GM18517 (cell line): ENCODE measurements around the gene KCNJ14.
"Not testable (repeated sequence)": the region's sequence is repeated elsewhere in the genome, so short reads cannot be mapped to it uniquely, and the experiment has no call there.

Experiments
- ATAC-seq: cut with Tn5 transposase; IDR thresholded peaks from one replicate; pipeline ENCODE4 v1.9.1; 2021; ENCODE audit warnings: mild to moderate bottlenecking, moderate library complexity; ENCODE audit not compliant: unreplicated experiment

Gene KCNJ14

DNA sequence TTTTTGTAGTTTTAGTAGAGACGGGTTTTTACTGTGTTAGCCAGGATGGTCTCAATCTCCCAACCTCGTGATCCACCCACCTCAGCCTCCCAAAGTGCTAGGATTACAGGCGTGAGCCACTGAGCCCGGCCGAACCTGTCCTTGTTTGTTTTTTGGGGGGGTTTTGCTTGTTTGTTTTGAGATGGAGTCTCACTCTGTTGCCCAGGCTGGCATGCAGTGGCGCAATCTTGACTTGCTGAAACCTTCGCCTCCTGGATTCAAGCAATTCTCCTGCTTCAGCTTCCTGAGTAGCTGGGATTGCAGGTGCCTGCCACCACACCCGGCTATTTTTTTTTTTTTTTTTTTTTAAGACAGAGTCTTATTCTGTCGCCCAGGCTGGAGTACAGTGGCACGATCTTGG, 31.3 kb downstream of the KCNJ14 start:
- ATAC-seq, result not testable (repeated sequence)

DNA sequence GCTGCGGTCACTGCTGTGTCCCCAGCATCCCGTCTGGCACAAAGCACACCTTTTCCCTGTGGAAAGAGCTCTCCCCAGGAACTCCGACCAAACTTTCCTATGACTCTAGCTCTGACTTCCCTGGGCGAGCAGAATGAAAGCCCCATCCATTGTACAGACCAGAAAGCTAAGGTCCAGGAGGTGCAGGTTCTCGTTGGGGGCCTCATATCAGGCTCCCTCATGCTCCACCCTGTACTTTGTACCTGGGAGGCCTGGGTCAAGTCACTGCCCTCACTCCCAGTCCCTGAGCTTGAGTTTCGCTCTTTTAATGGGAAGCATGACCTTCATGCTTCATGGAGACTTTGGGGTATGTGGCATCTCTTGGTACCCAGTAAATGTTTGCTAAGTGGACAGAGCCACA, 32.2 kb downstream of the KCNJ14 start:
- ATAC-seq, result no peak

DNA sequence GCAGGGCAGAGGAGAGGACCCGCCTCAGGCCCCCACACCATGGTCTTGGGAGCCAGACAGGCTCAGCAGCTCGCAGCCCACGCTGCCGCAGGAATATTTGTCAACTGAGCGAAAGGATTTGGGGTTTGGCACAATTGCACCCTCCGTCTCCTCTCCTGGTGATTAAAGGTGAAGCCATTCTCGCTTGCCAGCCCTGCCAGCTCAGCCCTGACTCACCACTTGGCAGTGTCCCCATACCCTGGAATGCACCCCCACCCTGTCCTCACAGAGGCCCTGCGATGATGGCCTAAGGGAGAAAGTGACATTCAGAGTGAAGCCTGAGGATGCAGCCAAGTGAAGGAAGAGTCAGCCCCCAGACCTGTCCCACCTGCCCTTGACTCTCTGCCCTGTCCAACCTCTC, 32.6 kb downstream of the KCNJ14 start:
- no peak for ATAC-seq

DNA sequence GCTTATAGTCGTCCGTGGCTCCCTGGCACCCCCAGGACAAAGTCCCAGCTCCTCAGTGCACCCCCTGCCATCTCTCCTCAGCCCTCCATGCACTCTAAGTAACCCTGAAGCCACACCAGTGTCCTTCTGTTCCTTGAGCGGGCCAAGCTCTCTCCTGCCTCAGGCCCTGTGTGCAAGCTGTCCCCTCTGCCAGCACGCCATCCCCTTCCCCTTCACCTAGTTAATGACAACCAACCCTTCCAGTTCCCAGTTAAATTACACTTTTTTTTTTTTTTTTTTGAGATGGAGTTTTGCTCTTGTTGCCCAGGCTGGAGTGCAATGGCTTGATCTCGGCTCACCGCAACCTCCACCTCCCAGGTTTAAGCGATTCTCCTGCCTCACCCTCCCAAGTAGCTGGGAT, 33.1 kb downstream of the KCNJ14 start:
- not testable (repeated sequence) for ATAC-seq

DNA sequence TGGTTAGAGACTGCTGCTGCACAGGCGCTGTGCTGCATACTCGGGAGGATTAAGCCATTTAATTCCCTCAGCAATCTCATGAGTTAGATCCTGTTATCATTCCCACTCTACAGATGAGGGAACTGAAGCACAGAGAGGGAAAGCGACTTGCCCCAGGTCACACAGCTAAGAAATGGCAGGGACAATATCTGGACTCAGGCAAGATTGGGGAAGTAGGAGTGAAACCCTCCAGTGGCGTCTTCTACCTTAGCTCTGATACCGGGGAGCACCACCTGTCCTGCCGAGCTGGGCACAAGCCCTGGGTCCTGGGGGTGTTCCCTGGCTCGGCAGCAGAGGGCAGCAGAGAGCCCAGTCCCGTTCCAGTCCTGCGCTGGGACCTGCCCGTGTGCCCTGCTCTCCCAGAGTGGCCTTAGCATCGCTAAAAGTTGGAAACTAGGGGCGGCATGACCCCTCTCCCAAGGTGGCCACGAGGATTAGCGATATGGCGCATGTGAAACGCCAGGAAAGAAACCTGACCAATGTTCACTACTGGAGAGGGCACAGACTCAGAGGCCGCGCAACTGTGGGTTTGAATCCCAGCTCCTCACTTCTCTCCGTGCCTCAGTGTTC, 34.3 kb downstream of the KCNJ14 start:
- ATAC-seq, result no peak

DNA sequence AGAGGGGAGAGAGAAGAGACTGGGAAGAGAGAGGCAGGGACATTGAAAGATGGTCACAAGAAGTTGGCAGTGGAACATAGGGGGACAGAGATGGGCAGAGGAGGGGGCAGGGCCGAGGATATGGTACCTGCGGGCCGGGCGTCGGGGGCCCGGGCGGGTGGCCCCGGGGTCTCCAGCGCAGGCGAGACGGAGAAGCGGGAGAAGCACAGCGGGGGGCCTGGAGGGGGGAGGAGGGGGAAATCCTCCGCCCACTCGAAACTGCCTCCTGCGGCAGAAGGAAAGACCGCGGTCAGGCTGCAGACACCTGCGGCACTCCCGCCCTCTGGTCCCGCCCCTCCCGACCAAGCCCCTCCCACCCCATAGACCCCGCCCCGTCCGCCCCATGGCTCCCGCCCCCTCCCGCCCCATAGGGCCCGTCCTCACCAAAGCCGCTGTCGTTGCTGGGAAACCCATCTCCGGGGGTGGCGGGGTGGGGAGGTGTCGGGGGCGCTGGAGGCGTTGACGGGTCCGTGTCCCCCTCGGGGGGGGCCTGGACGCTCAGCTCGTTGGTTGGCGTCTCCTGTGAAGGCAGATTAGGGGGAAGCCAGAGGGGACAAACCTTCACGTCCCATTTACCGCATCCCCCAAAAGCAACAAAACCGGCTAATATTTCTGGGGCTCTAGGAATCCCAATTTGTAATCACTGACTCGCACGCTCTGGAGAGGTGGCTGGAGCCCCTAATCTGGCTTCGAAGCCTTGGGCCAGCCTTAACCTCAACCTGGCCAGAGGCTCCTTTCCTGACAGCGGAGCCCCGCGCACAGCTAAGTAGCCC, 35.8 kb downstream of the KCNJ14 start:
- no peak for ATAC-seq

DNA sequence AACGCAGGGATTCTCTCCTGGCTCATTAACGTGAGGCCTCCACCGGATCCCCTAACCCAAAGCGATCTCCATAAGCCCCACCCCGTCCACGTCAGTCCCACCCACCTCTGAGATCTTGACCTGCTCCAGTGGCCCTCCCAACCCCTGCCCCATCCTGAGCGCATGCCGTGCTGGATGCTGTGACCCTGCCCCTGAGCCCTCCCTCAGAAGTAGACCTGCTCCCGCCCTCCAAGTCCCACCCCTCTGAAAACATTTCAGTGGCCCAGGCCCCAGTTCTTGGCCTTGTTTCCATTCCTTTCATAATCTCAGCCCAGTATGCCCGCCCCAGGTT, 36.4 kb downstream of the KCNJ14 start:
- ATAC-seq, result no peak

DNA sequence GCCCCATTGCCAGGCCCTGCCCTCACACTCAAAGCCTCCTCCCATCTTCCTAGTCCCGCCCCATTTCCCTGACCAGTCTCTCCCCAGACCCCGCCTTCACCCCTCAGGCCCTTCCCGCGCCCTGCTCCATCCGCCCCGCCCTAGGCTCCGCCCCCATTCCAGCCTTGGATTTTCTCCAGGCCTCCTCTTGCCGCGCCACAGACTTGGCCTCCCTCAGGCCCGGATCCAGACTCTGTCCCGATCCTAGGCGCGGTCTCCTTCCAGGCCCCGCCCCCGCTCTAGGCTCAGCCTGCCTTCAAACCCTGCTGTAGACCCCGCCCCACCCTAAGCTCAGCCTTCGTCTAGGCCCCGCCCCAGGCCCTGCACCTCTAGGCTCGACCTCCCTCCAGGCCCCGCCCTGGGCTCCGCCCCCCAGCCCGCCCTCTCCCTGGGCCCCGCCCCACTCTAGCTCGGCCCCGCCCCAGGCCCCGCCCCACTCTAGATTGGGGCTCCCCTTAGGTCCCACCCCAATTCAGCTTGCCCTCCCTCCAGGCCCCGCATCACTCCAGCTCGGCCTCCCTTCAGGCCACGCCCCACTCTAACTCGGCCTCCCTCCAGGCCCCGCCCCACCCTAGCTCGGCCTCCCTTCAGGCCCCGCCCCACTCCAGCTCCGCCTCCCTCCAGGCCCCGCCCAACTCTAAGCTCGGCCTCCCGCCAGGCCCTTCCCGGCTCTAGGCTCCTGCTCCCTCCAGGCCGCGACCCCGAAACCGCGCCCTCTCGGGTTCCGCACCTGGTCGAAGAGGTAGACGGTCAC, 37.7 kb downstream of the KCNJ14 start:
- peak; percentile 69 for ATAC-seq

DNA sequence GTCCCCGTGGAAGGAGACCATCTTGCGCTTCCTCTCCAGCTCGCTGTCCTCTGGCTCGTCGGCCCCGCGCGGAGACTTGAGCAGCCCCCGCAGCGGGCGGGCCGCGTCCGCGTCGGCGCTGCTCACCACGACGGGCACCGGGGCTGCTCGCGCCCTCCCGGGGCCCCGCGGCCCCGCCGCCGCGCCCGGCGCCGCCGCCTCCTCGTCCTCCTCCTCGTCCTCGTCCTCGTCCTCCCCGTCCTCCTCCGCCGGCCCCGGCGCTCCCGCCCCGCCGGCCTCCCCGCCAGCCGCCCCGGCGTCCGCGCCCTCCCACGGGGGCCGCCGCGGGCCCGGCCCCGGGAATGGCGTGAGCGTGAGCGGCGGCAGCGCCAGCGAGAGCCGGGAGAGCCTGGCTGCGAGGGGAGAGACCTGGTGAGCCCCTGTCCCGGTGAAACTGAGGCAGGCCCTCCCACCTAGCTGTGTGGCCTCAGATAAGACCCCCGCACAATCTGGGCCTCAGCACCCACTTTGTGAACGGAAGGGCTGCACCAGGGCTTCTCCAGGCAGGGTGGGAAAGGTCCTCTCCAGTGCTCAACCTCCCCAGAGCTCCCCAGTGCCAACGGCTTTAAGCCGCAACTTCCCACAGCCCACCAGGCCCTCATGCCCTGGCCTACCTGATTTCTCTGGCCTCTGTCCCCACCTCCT, 38.5 kb downstream of the KCNJ14 start:
- ATAC-seq, result peak; percentile 18

DNA sequence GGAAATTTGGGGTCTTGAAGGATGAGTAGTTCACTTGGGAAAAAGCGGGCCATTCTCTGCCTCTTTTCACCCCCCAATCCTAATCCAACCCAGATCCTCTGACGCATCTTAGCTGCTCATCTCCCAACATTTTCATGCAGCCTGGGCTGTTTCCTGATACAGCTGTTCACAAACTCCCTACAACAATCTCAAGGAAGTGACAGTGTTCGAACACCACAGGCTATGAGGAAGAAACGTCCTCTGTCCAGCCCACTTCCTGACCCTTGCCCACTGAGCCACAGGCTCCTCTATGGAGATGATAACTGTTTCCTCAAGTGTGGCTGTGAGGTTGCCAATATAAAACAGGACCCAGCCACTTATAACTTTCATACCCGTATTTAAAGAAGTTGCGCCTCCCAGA, 40.0 kb downstream of the KCNJ14 start:
- ATAC-seq, result no peak

DNA sequence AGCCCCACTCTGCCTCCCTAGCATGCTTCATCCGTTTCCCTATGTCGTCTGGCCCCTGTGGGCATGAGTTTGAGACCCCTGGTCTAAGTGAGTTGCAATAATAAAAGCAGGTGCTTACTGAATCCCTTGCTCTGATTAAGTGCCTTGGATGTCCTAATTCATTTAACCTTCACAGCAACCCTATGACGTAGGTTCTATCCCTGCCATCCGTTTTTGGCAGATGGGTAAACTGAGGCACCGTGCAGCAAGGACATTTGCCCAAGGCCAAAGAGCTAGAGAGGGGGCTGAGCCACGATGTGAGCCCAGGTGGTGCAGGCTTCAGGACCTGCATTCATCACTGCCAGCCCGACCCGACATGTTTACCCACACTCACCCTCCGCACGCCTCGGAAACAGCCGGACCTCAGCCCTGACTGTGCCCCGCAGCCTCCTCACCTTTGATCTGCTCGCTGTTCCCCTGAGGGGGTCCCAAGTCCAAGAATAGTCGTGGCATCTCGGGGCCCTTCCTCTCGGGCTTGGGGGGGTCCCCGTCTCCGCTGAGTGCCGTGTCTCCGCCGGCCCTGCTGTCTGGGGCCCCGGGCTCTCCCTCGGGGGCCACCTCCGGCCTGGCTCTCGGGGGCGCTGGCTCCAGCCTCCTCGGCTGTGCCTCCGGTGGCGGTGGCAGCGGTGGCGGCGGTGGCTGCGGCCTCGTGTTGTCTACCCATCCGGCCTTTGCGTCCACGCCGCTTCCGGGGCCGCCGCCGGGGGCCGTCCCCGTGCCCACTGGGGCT, 41.8 kb downstream of the KCNJ14 start:
- ATAC-seq, result no peak

DNA sequence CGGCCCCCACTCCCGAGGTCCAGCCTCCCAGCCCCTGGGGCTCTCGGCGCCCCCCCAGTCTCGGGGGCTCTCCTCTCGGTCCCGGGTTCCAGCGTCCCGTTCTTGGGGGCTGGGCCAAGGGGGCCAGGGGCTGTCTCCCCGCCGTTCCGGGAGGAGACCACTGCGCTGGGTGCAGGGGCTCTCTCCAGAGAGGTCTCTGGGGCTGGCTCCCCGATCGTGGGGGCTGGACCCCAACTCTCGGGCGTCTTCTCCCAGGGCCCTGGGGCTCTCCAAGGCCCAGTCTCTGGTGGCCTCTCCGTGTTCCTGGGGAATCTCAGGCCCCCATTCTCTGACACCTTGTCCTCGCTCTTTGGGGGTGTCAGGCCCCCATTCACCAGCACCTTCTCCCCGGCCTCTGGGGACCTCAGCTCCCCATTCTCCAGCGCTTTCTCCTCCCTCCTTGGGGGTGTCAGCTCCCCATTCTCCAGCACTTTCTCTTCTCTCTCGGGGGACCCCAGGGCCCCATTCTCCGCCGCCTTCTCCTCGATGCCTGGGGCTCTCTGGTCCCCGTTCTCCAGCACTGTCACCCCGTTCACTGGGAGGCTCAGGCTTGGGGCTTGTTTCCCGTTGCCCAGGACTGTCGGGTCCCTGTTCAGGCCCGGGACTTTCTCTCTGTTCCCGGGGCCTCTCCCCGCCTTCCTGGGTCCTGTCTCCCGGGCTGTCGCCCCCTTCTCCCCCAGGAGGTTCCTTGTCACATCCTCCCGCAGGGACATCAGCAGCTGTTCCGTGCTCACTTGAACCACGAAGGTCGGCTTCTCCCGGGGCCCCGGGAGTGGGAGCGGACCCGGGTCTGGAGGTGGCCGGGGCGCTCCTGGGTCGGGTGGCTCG, 42.6 kb downstream of the KCNJ14 start:
- ATAC-seq, result no peak

DNA sequence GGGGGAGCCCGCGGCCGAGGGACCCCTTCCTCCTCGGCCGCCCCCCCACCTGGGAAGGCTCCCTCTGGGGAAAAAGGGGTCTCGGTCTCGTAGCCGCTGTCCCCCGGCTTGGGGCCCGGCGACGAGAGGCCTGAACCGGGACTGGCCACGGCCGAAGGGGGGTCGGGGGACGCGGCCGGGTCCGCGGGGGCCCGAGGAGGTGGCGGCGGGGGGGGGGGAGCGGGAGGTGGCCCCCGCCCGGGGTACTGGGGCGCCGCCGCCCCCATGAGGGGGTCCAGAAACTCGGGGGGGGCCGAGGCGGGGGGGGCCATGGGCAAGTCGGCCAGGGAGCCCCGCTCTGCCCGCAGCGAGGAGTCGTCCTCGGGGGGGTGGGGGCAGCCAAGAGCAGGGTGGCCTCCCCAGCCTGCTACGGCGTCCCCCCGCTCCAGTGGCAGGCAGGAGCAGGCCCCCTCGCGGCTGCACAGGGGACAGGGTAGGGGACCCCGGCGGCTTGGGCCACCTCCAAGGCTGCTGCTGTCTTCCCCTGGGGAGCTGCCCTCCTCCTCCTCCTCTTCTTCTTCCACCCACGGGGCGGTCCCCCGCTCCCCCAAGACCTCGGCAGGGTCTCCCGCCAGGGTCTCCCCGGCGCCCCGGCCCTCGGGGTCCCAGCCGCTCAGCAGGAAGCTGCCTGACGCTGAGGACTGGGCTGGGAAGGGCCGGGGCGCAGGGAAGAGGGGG, 43.4 kb downstream of the KCNJ14 start:
- ATAC-seq, result no peak

DNA sequence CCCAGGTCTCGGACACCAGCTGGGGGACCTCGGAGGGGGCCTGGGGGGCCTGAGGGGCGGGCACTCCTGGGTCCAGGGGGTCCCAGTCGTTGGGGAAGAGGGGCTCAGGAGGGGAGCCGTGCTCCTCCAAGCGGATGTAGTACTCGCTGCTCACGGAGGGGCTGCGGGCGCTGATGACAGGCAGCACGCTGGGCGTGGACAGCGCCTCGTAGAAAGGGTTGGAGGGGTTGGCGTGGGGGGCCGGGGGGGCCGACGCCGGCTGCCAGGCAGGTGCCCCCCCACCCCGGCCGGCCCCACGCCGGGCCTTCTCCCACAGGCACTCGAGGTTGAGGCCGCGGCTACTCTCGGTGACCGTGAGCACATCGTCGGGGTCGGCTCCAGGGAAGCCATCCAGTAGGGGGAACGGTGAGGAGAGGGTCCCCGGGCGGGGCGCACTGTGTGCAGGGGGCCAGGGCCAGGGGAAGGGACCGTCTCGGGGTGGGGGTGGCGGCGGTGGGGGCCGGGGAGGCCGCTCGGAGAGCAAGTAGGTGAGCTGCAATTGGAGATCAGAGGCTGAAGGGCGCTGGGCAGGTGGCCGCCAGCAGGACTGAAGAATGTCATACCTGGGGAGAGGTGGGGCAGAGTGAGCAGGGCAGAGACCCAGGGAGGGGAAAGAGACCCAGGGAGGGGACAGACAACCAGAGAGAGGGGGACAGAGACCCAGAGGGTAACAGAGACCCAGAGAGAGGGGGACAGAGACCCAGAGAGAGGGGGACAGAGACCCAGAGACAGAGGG, 44.1 kb downstream of the KCNJ14 start:
- no peak for ATAC-seq

DNA sequence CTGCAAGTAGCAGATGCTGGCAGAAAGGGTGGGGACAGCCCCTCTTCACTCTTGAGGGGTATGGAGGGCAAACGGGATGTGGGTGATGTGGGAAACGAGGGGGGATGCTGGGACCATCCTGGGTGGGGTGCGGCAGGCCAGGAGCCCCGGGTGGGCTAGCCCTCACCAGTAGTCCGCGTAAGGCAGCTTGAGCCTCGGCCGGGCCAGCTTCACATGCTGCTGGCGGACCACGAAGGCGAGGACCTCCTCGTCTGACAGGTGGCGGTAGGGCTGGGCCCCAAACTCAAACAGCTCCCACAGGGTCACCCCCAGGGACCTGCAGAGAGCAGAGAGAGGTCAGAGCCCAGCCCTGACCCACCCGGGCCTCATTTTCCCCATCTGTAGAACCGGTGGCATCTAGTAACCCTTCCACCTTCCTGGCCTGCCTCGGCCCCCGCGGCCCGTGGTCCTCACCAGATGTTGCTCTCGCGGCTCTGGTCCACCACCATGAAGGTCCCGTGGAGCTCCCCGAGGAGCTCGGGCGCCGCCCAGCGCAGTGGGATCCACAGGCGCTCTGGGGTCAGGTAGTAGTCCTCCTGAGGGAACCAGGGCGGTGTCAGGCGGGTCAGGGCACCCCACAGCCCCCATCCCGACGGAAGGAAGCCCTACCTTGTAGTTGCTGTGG, 45.6 kb downstream of the KCNJ14 start:
- ATAC-seq, result no peak

DNA sequence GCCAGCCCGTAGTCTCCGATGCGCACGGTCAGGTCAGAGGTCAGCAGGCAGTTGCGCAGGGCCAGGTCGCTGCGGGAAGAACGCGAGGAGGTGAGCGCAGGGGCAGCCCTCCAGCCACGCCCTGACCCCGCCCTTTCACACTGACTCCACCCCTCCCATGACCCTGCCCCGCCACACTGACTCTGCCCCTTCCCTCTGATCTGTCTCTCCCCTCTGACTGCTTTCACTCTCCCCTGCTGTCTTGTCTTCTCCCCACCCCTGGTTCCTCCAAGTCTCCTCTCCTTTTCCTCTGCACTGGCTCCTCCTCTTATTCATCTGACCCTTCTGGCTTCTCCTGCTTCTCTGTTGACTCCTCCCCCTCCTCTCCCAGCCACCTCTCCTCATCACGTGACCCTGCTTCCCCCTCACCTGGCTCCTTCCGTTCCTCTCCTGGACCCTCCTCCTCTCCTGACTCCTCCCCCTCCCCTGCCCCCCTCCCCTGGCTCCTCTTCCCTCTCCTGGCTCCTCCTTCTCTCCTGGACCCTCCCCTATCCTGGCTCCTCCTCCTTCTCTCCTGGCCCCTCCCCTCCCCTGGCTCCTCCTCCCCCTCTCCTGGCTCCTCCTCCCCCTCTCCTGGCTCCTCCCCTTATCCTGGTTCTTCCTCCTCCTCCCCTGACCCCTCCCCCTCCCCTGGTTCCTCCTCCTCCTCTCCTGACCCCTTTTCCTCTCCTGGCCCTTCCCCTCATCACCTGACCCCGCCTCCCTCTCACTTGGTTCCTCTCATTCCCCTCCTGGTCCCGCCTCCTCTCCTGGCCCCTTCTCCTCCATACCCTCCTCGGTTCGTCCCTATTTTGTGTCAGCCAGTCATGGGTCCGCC, 46.3 kb downstream of the KCNJ14 start:
- no peak for ATAC-seq
